Activated CD8-positive, alpha-beta memory T cell treated with anti-CD3 and anti-CD28 coated beads, Interleukin-2, amount 50 U/mL, for 24 hours (primary cell): ENCODE measurements around the gene EMID1.
"Not testable (repeated sequence)": the region's sequence is repeated elsewhere in the genome, so short reads cannot be mapped to it uniquely, and the experiment has no call there.

Experiments
- DNase-seq: peaks from one replicate; pipeline ENCODE4 v3.0.0-alpha.2; 2020; ENCODE audit errors: extremely low read depth

Gene EMID1

GRCh38 chr22:29231971-29232959 is 26.6 kb downstream of the EMID1 start:
- no peak for DNase-seq

- DNase-seq, result no peak
Observed at GRCh38 chr22:29233277-29233877, 27.7 kb downstream of the EMID1 start.

- not testable (repeated sequence) for DNase-seq
Observed at GRCh38 chr22:29240481-29240880, 34.8 kb downstream of the EMID1 start.

GRCh38 chr22:29243874-29244446 is 38.3 kb downstream of the EMID1 start:
- DNase-seq, result no peak

- no peak for DNase-seq
Observed at GRCh38 chr22:29244785-29245625, 39.3 kb downstream of the EMID1 start.

GRCh38 chr22:29245626-29246385 is 40.1 kb downstream of the EMID1 start:
- peak; percentile 27 for DNase-seq

GRCh38 chr22:29247891-29248290 is 42.2 kb downstream of the EMID1 start:
- not testable (repeated sequence) for DNase-seq

DNA sequence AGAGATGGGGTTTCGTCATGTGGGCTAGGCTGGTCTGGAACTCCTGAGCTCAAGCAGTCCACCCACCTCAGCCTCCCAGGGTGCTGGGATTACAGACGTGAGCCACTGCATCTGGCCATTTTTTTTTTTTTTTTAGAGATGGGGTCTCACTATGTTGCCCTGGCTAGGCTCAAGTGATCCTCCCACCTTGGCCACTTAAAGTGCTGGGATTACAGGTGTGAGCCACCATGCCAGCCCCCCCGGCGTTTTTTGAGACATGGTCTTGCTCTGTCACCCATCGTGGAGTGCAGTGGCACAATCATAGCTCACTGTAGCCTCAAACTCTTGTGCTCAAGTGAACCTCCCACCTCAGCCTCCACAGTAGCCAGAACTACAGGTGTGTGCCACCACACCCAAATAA is 45.6 kb downstream of the EMID1 start:
- DNase-seq, result no peak

GRCh38 chr22:29251981-29252911 is 46.5 kb downstream of the EMID1 start:
- no peak for DNase-seq

- DNase-seq, result no peak
Observed at GRCh38 chr22:29253561-29254285, 48.0 kb downstream of the EMID1 start.

GRCh38 chr22:29254286-29254660 is 48.6 kb downstream of the EMID1 start:
- DNase-seq, result no peak

- no peak for DNase-seq
Observed at GRCh38 chr22:29255064-29255621, 49.4 kb downstream of the EMID1 start.

DNA sequence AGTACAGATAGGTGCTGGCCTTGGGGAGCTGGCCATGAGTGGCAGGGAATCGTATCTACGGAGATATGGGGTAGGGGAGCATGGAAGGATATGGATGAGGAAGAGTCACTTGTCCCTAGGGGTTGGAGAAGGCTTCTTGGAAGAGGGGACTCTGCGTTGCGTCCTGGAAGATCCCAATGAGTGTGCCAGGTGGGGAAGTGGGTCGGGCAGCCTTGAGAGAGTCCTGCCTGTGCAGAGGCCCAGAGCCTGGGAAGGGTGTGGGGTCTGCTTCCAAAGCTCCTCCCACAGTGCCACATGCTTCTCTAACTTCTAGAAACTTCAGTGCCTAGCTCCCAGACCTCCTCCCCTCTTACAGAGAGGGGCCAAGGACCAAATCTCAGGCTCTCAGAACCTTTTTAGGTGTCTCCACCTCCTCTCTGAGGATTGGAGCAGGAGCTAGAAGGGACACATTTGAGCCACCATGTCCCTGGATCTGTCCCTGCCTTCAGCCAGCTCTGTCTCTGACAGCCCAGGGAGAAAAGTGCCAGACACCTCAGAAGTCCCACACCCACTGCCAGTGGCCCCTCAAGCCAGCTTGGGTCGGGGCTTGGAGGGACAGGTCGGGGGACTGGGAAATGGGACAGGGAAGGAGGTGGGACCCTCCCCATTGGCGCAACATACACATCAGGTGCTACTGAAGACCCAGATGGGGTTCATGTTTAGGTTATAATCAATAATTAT is 51.1 kb downstream of the EMID1 start:
- DNase-seq, result no peak

DNA sequence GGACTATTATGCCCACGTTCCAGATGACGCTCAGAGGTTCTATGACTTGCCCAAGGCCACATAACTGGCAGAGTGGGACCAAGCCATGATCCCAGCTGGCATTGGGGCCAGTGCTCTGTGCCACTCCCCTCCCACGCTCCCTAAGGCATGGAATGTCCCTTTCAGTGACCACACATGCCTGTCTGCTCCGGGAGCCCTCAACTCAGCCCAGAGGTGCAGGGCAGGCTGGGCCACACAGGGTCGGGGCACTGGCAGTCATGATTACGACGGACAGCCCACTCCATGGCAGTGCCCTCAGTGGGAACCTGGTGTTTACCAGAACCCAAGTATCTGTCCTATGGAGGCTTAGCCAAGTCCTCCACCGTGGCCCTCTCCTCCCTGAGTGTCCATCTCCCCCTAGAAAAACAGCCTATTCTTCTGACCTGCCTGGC is 52.1 kb downstream of the EMID1 start:
- DNase-seq, result no peak

GRCh38 chr22:29258407-29259252 is 52.9 kb downstream of the EMID1 start:
- no peak for DNase-seq

DNA sequence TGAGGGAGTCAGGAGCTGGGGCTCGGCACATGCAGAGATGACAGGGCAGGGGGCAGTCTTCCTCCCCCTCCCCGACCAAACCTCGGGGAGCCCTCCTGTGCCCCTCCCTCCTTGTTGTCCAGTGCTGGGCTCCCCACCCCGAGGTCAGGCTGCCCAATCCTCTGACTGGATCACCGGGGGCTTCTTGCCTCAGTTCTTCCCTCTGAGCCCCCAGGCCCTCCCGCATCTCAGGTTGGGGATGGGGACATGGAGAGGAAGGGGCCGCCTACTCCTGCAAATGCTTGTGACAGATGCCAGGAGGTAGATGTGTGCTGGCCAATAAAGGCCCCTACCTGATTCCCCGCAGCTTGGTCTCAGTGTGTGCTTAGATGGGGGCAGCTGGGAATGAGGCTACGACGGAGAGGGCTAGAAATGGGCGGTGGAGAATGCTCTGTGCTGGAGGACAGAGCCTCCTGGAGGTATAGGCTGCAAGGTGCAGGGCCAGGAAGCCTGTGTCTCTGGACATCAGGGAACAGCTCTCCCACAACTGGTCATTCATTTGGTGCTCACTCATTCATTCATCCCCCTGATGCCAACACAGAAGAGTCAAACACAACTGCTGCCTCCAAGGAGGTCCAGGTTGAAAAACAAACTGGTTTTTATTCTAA is 53.7 kb downstream of the EMID1 start:
- no peak for DNase-seq
